VCaP (cell line): ENCODE data around the gene PAM16.

Source experiments
- H3K27ac ChIP-seq: fragments of 450-650 bp; 2 replicates; pipeline ENCODE4 v1.5.1; 2017
- CTCF ChIP-seq: fragments of 450-650 bp; conservative IDR thresholded peaks from 2 replicates; pipeline ENCODE4 v1.5.1; 2017; ENCODE audit warnings: mild to moderate bottlenecking, moderate library complexity

Gene PAM16

GRCh38 chr16:4314532-4315185 is 36.5 kb downstream of the PAM16 start:
- TF ChIP-seq CTCF: no peak
- H3K27ac ChIP-seq: peak overlapping the region; percentile 71

GRCh38 chr16:4313563-4314531 is 37.3 kb downstream of the PAM16 start:
- no peak overlapping the region for H3K27ac ChIP-seq
- peak; percentile 60 for TF ChIP-seq CTCF

GRCh38 chr16:4309833-4310266 is 41.3 kb downstream of the PAM16 start:
- H3K27ac ChIP-seq: no peak overlapping the region

GRCh38 chr16:4309102-4309832 is 41.9 kb downstream of the PAM16 start:
- TF ChIP-seq CTCF: no peak
- H3K27ac ChIP-seq: no peak overlapping the region

More at GRCh38 chr16:4309833-4310266, 41.3 kb downstream of the PAM16 start:
- TF ChIP-seq CTCF: peak; percentile 46

- H3K27ac ChIP-seq: peak overlapping the region; percentile 46
- TF ChIP-seq CTCF: no peak
Measured at GRCh38 chr16:4307215-4308037, 43.7 kb downstream of the PAM16 start.

- TF ChIP-seq CTCF: no peak
- H3K27ac ChIP-seq: peak overlapping the region; percentile 46
Measured at GRCh38 chr16:4306470-4307214, 44.5 kb downstream of the PAM16 start.
